NCI-H1105 treated with DMSO at 0.1 percent for 48 hours (cell line): ENCODE results near the gene TNK2.
"Not testable (repeated sequence)": the region's sequence is repeated elsewhere in the genome, so short reads cannot be mapped to it uniquely, and the experiment has no call there.

Experiments
- DNase-seq: peaks from one replicate; lab custom pipeline; 2025; lab: John Stamatoyannopoulos, UW

TNK2 gene

GRCh38 chr3:195907934-195908693 lies at the start of gene TNK2:
TSS of gene TNK2 (minus strand) at chr3:195908551. CDS start at chr3:195888588, 19,963 bp downstream.
- DNase-seq = peak; percentile 63

- no peak for DNase-seq
Measured at GRCh38 chr3:195956577-195956976, 48.2 kb upstream of the TNK2 start.

GRCh38 chr3:195955416-195955841 lies 47.1 kb upstream of the TNK2 start:
- not testable (repeated sequence) for DNase-seq

GRCh38 chr3:195954752-195955119 lies 46.4 kb upstream of the TNK2 start:
- DNase-seq = not testable (repeated sequence)

GRCh38 chr3:195954052-195954751 lies 45.9 kb upstream of the TNK2 start:
- not testable (repeated sequence) for DNase-seq

GRCh38 chr3:195952590-195952989 lies 44.2 kb upstream of the TNK2 start:
- not testable (repeated sequence) for DNase-seq

GRCh38 chr3:195951443-195952177 lies 43.3 kb upstream of the TNK2 start:
- not testable (repeated sequence) for DNase-seq

- not testable (repeated sequence) for DNase-seq
Measured at GRCh38 chr3:195950731-195951130, 42.4 kb upstream of the TNK2 start.

GRCh38 chr3:195950164-195950563 lies 41.8 kb upstream of the TNK2 start:
- not testable (repeated sequence) for DNase-seq

- DNase-seq = not testable (repeated sequence)
Measured at GRCh38 chr3:195946910-195947699, 38.8 kb upstream of the TNK2 start.

GRCh38 chr3:195941265-195941815 lies 33.0 kb upstream of the TNK2 start:
- not testable (repeated sequence) for DNase-seq

- not testable (repeated sequence) for DNase-seq
Measured at GRCh38 chr3:195940806-195941205, 32.5 kb upstream of the TNK2 start.

GRCh38 chr3:195939526-195940470 lies 31.4 kb upstream of the TNK2 start:
- not testable (repeated sequence) for DNase-seq

GRCh38 chr3:195933044-195933430 lies 24.7 kb upstream of the TNK2 start:
- DNase-seq = not testable (repeated sequence)

- DNase-seq = no peak
Measured at GRCh38 chr3:195932418-195933043, 24.2 kb upstream of the TNK2 start.

- DNase-seq = no peak
Measured at GRCh38 chr3:195931582-195932273, 23.4 kb upstream of the TNK2 start.

GRCh38 chr3:195929452-195929851 lies 21.1 kb upstream of the TNK2 start:
- no peak for DNase-seq

- DNase-seq = no peak
Measured at GRCh38 chr3:195921334-195921791, 13.0 kb upstream of the TNK2 start.

GRCh38 chr3:195918176-195918575 lies 9.8 kb upstream of the TNK2 start:
- no peak for DNase-seq
